ENCODE data around the gene ETV5.

DNA sequence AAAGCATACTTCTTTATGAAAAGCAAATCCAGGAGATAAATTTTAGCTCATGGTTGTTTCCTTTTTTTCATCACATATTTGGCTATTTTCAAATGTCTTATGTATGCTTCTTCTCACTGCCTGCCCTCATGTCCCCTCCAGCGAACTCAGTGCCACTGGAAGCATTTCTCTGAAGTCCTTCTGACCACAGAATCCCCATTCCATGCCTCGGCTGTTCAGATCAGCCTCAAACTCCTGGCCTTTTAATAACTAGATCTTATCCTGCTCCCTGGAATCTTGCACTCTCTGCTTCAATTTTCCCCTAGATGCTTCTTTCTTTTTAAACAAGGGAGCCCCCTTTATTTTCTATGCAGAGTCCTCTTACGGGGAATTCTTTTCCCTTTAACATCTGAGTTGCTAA lies 10.1 kb downstream of the ETV5 start:
- TF ChIP-seq L3MBTL2 (conservative IDR thresholded peaks at IDR 0.05) (no peak), ARNT (IDR thresholded peaks at IDR 0.05) (no peak), ELF4 (IDR thresholded peaks at IDR 0.05) (no peak), SUZ12 (IDR thresholded peaks at IDR 0.05) (no peak), FOXM1 (IDR thresholded peaks at IDR 0.05; ENCODE audit: borderline replicate concordance) (no peak), SP1 (IDR thresholded peaks at IDR 0.05) (no peak)

Data from HEK293T (cell line).